HUDEP-2 (cell line): ENCODE results near the gene MSH3.
"Not testable (repeated sequence)": the region's sequence is repeated elsewhere in the genome, so short reads cannot be mapped to it uniquely, and the experiment has no call there.

Experiments
- DNase-seq, 76 experiments: peaks; one replicate each; lab custom pipeline; 2025; ENCODE audit not compliant: unreplicated experiment in 76 of 76; lab: John Stamatoyannopoulos, UW

Gene MSH3

GRCh38 chr5:80705216-80705769 lies 50.8 kb downstream of the MSH3 start:
- DNase-seq = no peak

- DNase-seq = no peak
These were observed 51.3 kb downstream of the MSH3 start for GRCh38 chr5:80705801-80706200.

GRCh38 chr5:80706835-80707447 lies 52.5 kb downstream of the MSH3 start:
- no peak for DNase-seq

GRCh38 chr5:80707645-80708044 lies 53.2 kb downstream of the MSH3 start:
- no peak for DNase-seq

- no peak for DNase-seq
These were observed 56.8 kb downstream of the MSH3 start for GRCh38 chr5:80711216-80711615.

- no peak for DNase-seq
These were observed 57.5 kb downstream of the MSH3 start for GRCh38 chr5:80711938-80712337.

GRCh38 chr5:80712919-80713318 lies 58.5 kb downstream of the MSH3 start:
- no peak for DNase-seq

GRCh38 chr5:80713631-80714030 lies 59.2 kb downstream of the MSH3 start:
- DNase-seq = no peak

- DNase-seq = no peak
These were observed 60.3 kb downstream of the MSH3 start for GRCh38 chr5:80714570-80715298.

- DNase-seq = no peak
These were observed 61.4 kb downstream of the MSH3 start for GRCh38 chr5:80715887-80716286.

- DNase-seq = no peak
These were observed 65.7 kb downstream of the MSH3 start for GRCh38 chr5:80720181-80720580.

- DNase-seq = no peak
These were observed 68.5 kb downstream of the MSH3 start for GRCh38 chr5:80722916-80723315.

- no peak for DNase-seq
These were observed 71.0 kb downstream of the MSH3 start for GRCh38 chr5:80725446-80725845.

- no peak for DNase-seq
These were observed 82.3 kb downstream of the MSH3 start for GRCh38 chr5:80736730-80737129.

- peak in 3 of 76 experiments; percentile 2 to 7 (median 3) for DNase-seq
These were observed 84.0 kb downstream of the MSH3 start for GRCh38 chr5:80738466-80738865.

- no peak for DNase-seq
These were observed 84.6 kb downstream of the MSH3 start for GRCh38 chr5:80739057-80739456.

- no peak for DNase-seq
These were observed 85.0 kb downstream of the MSH3 start for GRCh38 chr5:80739496-80739895.

GRCh38 chr5:80739898-80740297 lies 85.4 kb downstream of the MSH3 start:
- DNase-seq = no peak

- DNase-seq = not testable (repeated sequence)
These were observed 86.0 kb downstream of the MSH3 start for GRCh38 chr5:80740488-80740887.

- DNase-seq = no peak
These were observed 86.5 kb downstream of the MSH3 start for GRCh38 chr5:80740999-80741398.

GRCh38 chr5:80744149-80744548 lies 89.7 kb downstream of the MSH3 start:
- DNase-seq = no peak

GRCh38 chr5:80745490-80745889 lies 91.0 kb downstream of the MSH3 start:
- DNase-seq = no peak
